Lower leg skin (tissue), 4 donors: Measurements from ENCODE around the gene DRAXIN. TPM values are rescaled to one million over a fixed set of nuclear protein-coding genes. Genes with fewer than 3 reads are reported as not detected.

Source experiments
- DNase-seq, 2 donors: peaks; one replicate each; pipeline ENCODE4 v3.0.0-alpha.2; 2019; ENCODE audit warnings: low spot score in 2 of 2
- H3K4me3 ChIP-seq: fragments of 200-600 bp; sonication (generic); 2 replicates; pipeline ENCODE4 v1.5.1; 2017; ENCODE audit warnings: mild to moderate bottlenecking, low read depth; ENCODE audit not compliant: poor library complexity, severe bottlenecking
- POLR2A ChIP-seq, 2 donors: fragments of 450-650 bp; IDR thresholded peaks; one replicate each; pipeline ENCODE4 v1.6.1; 2016 to 2017; ENCODE audit warnings: antibody characterized with exemption in 2 of 2, mild to moderate bottlenecking in 1 of 2, moderate library complexity in 1 of 2
- WGBS, 2 donors: methylation state at CpG; one replicate each; pipeline ENCODE4 v1.1.5; 2018; 5-methylcytosine and 5-hydroxymethylcytosine counted together
- intact Hi-C: fragments of 100-400 bp; cut with DNase I; formaldehyde crosslinking; loops from one replicate; pipeline ENCODE4 v1.15.0; 2023; ENCODE audit warnings: low total_unique reads
- total RNA-seq, 4 donors: library from RNA; depleted of rRNA; stranded (reverse); fragments of >200 nt; gene quantifications; one replicate each; pipeline ENCODE4 v1.1.0, GENCODE V29; 2016
- TF ChIP-seq, protein P1 (sequence below), 3 donors: fragments of 450-650 bp; IDR thresholded peaks; one replicate each; pipeline ENCODE4 v1.5.1; 2016; ENCODE audit warnings: antibody characterized with exemption in 3 of 3, mild to moderate bottlenecking in 3 of 3, moderate library complexity in 2 of 3

Gene DRAXIN
- total RNA-seq, 4 donors from 2014 or later = 0.15 to 0.52 (median 0.36) TPM; not detected in 1

DNA sequence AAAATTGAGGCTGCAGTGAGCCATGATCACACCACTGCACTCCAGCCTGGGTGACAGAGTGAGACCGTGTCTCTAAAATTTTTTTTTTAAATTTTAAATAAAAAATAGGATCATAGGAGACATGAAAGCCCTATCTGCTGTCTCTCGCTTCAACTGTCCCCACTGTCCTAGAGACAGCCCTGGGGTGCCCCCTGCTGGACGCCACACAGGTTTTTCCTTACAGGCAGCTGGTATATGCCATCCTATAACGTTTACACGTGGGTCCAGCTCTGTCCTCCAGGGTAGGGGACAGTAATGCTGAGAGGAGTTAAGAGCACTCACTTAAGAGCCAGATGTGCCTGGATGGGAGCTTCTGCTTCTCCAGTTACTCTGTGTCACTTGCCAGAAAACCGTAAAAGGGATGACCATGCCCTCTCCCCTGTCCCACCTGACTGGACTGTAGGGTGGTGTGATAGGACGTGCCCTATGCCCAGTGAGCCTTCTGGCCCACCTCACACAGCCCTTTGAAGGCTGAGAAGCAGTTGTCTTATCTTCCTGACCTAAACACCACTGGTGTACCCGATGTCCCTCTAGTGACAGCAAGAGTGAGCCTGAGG lies 45.7 kb upstream of the DRAXIN start:
- 33 to 37% methylated on average over 8 of the region's 8 CpGs for WGBS, 2 donors
- peak in 1 of 2 donors; percentile 92 for DNase-seq
- H3K4me3 ChIP-seq = no peak overlapping the region
- intact Hi-C loops = no loop called here
- TF ChIP-seq POLR2A (IDR thresholded peaks at IDR 0.05) = no peak
- TF ChIP-seq, protein P1, sequence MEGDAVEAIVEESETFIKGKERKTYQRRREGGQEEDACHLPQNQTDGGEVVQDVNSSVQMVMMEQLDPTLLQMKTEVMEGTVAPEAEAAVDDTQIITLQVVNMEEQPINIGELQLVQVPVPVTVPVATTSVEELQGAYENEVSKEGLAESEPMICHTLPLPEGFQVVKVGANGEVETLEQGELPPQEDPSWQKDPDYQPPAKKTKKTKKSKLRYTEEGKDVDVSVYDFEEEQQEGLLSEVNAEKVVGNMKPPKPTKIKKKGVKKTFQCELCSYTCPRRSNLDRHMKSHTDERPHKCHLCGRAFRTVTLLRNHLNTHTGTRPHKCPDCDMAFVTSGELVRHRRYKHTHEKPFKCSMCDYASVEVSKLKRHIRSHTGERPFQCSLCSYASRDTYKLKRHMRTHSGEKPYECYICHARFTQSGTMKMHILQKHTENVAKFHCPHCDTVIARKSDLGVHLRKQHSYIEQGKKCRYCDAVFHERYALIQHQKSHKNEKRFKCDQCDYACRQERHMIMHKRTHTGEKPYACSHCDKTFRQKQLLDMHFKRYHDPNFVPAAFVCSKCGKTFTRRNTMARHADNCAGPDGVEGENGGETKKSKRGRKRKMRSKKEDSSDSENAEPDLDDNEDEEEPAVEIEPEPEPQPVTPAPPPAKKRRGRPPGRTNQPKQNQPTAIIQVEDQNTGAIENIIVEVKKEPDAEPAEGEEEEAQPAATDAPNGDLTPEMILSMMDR (IDR thresholded peaks at IDR 0.05) = no peak

DNA sequence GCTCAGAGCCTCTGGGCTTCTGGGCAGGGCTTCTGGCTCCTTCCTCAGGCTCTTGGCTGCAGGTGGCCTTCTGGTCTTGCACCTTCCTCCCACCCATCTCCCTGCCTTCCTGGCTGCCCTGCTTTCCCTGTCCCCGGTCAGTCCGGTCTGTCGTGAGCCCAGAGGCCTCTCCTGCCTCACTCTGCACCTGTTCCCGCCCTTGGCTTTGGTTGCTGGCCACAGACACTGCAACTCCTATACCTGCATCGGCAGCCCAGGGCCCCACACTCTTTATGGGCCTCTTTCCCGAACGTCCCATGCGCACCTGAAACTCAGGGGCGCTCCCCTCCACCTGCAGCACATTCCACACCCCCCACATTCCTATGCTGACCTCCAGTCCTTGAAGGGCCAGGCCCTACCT lies 45.2 kb upstream of the DRAXIN start:
- no peak overlapping the region for H3K4me3 ChIP-seq
- TF ChIP-seq, protein P1 (IDR thresholded peaks at IDR 0.05) = no peak
- no peak for TF ChIP-seq POLR2A (IDR thresholded peaks at IDR 0.05)
- intact Hi-C loops = no loop called here
- 86% methylated on average over 9 of the region's 9 CpGs for WGBS, 2 donors
- DNase-seq = no peak

DNA sequence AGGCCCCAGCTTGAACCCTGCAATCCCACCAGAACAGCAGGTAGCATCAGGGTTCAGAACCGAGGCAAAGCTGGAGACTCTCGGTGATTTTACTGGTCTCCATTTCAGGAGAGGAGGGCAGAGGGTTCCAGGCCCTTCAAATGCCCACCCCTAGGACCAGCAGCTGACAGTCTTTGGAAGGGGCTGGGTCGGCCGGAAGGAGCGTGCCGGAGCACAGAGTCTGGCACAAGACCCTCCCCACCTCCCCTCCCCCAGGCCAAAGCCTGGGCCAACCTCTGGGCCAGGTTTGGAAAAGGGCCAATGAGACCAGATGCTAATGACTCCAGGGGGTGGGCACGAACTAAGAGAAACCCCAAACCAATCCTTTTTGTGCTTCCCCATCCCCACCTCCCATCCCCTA lies 44.2 kb upstream of the DRAXIN start:
- WGBS, 2 donors = 62 to 81% methylated on average over 4 to 7 of the region's 7 CpGs
- H3K4me3 ChIP-seq = no peak overlapping the region
- TF ChIP-seq POLR2A (IDR thresholded peaks at IDR 0.05) = no peak
- TF ChIP-seq, protein P1 (IDR thresholded peaks at IDR 0.05) = no peak
- intact Hi-C loops = no loop called here
- no peak for DNase-seq

DNA sequence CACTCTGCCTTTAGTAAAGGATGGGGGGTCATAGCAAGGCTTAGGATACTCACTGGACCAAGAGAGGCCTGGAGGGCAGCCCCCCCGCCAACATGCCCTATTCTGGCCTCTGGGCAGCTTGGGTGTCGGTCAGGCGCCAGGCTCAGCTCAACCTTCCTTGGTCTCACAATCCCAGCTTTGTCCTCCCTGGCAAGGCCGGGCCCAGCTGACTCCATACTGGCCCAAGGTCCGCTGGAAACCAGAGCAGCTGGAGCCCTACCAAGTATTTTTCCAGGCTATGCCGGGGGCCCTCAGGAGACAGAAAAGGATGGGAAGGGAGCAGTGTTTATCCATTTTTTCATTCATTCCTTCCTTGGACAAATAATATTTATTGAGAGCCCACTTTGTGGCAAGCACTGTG lies 43.5 kb upstream of the DRAXIN start:
- 79 to 82% methylated on average over 6 of the region's 6 CpGs for WGBS, 2 donors
- DNase-seq = no peak
- H3K4me3 ChIP-seq = no peak overlapping the region
- intact Hi-C loops = no loop called here
- TF ChIP-seq, protein P1 (IDR thresholded peaks at IDR 0.05) = no peak
- no peak for TF ChIP-seq POLR2A (IDR thresholded peaks at IDR 0.05)

DNA sequence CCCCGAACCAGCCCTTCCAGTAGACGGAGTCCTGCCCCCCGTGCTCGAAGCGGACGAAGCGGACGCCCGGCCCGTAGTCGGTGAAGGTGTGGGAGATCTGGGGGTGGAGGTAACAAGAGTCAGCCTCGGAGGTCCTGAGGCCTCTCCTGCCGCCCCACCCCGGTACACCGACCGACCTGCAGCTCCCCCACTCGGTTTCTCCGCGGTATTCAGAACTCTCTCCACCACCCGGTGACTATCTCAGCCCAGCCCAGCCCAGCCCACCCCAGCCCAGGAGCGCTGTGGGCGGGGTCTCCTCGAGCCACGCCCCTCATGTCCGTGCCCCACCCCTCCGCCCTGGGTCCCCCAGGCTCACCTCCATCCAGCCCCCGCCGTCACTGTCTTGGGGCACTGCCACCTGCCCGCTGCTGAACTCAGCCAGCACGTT lies 42.8 kb upstream of the DRAXIN start:
- intact Hi-C loops = no loop called here
- DNase-seq = no peak

More for the DNA sequence above, 42.8 kb upstream of the DRAXIN start:
- no peak for TF ChIP-seq POLR2A (IDR thresholded peaks at IDR 0.05)
- TF ChIP-seq, protein P1 (IDR thresholded peaks at IDR 0.05) = no peak
- 28 to 37% methylated on average over 15 to 26 of the region's 30 CpGs for WGBS, 2 donors
- H3K4me3 ChIP-seq = no peak overlapping the region
